GM19395 (cell line): ENCODE measurements around the gene ISG20.
"Not testable (repeated sequence)": the region's sequence is repeated elsewhere in the genome, so short reads cannot be mapped to it uniquely, and the experiment has no call there.

Experiments
- ATAC-seq: cut with Tn5 transposase; IDR thresholded peaks from one replicate; pipeline ENCODE4 v1.9.1; 2021; ENCODE audit warnings: mild to moderate bottlenecking, moderate library complexity; ENCODE audit not compliant: unreplicated experiment

The ISG20 gene

DNA sequence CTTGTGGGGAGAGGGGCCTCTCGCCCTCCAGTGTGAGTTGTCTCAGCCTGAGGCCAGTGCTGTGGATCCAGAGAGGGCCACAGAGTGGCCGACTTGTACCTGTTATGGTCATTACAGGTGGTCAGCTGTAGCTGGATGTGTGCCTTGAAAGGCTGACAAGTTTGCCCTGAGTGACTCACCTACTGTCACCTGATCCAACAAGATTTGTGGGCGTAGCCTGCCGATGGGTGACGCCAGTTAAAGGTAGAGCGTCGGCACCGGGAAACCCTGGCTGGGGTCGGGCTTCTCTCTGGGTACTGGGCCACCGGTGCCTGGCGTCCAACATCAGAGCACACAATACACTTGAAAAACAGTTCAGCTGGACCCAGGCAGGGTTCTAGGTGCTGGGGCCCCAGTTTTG lies 2.8 kb upstream of the ISG20 start:
- no peak for ATAC-seq

DNA sequence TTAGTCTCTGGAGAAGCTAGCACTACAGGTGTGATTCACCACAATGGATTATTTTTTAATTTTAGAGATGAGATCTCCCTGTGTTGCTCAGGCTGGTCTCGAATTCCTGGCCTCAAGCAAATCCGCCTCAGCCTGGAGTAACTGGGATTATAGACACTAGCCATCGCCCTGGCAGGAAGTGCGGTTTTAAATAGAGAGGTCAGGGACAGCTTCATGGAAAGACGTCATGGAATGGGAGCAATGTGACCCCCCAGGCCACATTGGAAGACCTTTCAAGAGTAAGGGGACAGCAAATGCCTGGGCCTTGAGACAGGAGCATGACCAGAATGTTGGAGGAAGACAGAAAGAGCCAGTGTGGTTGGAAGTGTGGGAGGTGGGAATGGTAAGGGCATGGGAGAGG lies 2.2 kb upstream of the ISG20 start:
- no peak for ATAC-seq

DNA sequence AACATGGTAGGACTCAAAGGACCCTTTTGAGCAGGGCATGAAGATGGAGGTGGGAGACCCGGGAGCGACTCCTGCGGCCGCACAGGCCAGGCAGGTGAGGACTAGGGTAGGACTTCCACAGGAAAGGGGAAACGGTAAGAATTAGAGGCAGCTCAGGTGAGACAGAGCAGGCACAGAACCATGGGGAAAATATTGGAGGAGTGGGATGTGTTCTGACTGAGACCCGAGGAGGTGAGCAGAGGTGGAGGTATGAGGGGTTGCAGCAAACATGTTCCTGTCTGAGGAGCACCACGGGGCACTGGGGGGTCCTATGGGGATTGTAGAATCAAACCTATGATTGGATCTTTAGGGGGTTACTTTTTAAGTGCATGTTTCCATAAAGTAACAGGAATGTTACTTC lies 1.4 kb upstream of the ISG20 start:
- ATAC-seq, result no peak

DNA sequence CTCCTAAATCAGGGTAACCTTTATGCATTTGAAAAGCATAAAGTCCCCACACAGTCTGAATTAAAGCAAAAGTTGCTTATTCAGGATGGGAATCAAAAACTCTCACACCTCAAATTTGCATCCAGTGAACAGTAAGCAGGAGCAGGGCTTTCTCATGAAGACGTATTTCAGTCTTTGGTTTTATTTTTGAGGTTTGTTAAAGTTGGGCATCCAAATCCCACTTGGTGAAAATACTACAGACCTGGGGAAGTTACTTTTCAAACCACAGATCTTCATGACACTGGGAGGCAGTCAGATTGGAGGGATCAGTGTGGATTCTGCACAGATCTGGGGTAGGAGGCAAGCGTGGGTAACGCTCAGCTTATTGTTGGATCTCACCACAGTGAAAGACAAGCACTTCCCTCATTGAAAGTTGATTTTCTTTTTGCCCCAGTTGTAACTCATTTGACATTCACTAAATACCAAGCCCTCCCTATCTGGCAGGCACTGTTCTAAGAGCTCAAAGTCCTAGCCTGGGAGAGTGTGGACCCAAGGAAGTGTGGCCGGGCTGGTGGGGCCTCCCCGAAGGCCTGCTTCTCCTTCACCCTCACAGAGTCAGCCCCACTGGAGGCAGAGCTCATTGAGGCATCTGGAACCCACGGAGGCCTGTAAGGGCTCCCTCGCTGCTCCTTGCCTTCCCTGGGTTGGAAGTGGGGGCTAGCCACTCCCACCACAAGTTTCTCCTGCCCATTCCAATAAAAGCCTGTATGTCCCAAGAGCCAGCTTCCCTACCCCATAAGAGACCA lies 783 bp upstream of the ISG20 start:
- ATAC-seq, result no peak

DNA sequence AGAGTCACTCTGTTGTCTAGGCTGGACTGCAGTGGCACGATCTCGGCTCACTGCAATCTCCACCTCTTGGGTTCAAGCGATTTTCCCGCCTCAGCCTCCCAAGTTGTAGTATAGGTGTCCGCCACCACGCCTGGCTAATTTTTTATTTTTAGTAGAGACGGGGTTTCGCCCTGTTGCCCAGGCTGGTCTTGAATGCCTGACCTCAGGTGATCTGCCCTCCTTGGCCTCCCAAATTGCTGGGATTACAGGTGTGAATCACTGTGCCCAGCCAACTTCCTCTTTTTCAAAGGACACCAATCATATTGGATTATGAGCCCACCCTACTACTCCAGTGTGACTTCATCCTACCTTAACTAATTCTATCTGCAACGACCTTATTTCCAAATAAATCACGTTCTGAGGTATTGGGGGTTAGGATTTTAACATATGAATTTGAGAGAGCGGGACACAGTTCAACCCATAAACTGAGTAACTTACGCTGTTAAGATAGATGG lies 3.2 kb downstream of the ISG20 start:
- ATAC-seq, result no peak

DNA sequence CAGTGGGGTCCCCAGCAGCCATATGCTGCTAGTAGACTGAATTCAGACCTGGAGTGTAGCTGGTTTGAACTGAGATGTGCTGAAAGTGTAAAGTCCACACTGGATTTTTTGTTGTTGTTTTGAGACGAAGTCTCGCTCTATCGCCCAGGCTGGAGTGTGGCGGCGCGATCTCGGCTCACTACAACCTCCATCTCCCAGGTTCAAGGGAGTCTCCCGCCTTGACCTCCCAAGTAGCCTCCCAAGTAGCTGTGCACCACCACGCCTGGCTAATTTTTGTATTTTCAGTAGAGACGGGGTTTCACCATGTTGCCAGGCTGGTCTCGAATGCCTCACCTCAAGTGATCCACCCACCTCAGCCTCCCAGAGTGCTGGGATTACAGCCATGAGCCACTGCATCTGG lies 3.7 kb downstream of the ISG20 start:
- not testable (repeated sequence) for ATAC-seq

DNA sequence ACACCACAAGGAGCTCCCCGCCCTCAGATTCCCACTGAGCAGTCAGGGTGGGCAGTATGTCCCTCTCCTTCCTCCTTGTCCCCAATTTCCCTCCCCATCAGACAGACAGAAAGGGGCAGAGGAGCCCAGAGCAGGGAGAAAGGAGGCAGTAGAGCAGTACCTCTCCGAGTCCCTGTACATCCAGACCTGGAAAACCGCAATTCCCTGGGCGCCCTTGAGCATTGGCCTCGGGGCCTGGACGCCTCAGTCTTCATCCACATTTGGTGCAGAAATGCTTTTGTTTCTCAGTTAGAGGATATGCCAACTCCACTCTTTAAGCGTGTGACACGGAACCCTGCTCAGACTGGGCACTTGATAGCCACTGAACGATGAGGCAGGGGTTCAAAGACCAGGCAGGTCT lies 5.9 kb downstream of the ISG20 start:
- ATAC-seq, result no peak

DNA sequence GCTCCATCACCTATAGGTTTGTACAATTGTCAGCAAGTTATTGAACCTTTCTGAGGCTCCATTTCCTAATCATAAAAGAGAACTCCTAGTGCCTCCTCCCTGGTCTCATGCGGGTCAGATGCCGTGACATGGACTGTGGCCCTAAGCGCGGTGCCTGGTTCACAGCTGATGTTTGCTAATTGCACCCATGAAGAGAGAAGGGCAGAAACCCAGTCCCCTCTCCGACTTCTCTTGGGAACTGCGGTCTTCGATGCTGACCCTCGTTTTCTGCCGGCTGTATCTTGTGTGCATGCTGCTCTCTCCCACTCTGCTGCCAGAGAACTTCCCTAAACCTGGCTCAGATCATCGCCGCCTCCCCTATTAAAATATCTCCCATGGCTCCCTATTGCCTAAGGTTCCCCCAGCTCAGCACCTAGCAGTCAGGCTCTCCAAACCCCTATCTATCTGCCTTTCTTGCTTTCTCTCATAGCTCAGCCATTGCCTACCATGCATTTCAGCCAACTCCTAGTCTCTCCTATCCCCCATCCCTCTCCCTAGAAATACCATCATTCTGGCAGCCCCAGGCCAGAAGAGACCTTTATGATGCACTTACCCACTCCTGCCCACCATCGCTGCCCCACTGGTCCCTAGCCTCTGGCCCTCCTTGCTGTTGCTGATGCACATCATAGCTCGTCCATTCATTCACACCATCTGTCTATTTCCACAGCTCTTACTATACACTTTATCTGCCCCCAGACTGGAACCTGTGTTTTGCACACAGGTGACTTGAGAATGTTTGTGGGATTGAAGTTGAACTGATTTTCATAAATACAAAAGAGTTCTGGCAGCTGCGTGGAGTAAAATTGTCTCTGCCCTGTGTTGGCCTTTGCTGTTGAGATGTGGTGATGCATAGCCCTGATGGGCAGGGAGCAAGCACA lies 6.6 kb downstream of the ISG20 start:
- ATAC-seq, result no peak

DNA sequence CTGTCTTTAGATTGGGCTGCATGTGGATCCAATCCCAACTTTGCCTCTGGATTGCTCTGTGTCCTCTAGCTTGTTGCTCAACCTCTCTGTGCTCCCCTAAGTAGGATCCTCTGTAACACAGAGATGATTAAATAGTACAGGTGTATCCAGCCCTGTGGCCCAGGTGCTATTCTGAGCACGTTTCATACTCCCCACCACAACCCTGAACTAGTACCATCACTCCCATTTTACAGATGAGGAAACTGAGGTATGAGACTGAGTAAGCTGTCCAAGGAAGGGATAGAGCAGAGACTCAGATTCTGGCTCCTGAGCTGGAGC lies 7.2 kb downstream of the ISG20 start:
- ATAC-seq, result no peak

DNA sequence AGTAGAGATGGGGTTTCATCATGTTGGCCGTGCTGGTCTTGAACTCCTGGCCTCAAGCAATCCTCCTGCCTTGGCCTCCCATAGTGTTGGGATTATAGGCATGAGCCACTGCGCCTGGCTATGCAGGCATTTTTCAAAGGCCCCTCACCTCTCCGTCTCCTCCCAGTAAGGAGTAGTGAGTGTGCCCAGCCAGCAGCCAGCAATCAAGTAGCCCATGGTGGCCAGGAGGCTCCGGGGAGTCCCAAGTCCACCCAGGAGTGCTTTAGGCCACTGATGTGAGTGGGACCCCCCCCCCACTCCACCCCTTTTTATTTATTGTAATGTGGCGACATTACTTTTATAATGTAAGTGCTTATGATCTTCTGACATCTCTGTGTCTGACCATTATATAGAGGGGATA lies 8.1 kb downstream of the ISG20 start:
- no peak for ATAC-seq

DNA sequence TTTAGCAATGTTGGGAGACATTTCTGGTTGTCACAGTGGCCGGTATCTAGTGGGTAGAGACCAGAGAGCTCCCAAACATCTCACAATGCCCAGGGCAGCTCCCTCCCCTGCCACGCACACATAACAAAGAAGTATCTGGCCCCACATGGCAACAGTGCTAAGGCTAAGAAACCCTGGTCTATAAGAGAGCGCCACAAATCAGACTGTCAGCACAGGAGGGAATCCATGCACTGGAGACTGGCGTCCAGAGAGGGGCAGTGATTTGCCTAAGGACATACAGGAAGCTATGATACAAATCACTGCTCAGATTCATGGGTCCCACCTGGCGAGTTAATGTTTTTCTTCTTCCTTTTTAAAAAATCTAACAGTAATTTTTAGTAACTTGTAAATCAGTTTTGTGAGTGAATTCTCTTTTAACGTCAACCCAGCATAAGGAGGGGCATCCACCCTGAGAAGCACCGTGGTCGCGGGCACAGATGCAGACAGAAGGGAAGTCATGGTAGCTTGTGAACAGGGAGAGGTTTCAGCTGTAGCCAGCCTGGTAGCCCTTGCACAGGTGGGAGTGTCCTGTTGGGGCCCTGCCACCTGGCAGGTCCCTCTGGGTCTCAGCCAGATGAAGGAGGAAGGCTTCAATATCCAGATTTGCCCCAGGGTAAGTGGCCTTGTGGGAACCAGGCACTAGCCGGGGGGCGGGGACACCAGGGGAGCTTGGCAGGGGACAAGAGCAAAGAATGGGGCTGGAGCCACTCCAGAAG lies 8.7 kb downstream of the ISG20 start:
- no peak for ATAC-seq

DNA sequence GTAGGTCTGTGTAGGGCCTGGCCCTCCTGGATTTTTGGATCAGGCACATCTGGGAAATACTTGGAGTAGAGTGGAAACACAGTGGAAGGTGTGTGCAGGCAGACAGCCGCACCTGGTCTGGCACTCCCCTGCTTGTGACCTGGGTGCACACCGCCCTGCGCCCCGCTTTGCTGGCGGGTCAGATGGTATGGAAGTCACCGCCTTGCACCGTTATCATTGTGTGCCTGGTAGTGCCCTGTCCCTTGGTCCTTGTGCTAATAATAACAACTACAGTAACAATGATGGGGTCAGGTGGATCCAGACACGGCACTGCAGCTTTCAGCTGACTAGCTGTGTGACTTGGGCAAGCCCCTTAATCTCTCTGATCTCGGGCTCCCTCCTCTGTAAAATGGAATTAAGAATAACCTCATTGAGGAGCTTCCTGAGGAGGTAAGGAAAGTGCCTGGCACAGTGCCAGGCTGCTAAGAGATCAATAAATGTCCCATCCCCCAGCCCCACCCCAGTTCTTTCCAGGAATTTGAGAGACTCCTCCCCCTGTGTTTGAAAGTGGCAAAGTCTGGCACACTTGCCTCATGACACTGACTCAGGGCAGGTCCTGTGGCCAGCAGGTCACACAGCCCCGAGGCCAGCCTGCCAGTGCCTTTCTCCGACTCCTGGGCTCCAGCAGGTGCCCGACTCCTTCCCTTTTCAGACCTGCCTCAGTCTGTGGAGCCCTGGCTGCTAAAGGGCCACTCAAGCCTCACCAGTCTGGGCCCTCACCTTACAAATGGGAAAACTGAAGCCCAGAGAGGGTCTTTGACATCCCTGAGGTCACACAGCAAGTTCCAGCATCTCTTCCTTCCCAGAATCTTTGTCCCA lies 9.8 kb downstream of the ISG20 start:
- ATAC-seq, result no peak

DNA sequence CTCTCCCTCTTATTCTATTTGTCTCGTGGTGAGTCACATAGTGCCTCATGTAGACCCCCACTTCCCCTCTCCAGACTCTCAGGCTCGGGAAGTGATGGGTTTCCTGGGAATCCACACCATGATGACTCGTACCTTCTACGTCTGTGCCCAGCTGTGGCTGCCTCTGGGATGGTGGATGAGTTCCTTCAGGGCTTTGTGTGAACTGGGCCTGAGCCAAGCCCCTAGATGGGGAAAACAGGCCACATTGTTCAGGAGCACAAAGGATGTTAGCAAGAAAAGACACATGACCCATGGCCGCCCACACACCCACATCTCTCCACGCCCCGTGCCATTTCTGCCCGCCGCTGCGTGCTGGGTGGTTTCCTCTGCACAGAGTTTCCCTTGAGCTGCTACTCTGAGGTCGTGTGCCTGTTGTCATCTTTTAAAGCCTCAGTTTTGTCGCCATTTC lies 10.5 kb downstream of the ISG20 start:
- no peak for ATAC-seq

DNA sequence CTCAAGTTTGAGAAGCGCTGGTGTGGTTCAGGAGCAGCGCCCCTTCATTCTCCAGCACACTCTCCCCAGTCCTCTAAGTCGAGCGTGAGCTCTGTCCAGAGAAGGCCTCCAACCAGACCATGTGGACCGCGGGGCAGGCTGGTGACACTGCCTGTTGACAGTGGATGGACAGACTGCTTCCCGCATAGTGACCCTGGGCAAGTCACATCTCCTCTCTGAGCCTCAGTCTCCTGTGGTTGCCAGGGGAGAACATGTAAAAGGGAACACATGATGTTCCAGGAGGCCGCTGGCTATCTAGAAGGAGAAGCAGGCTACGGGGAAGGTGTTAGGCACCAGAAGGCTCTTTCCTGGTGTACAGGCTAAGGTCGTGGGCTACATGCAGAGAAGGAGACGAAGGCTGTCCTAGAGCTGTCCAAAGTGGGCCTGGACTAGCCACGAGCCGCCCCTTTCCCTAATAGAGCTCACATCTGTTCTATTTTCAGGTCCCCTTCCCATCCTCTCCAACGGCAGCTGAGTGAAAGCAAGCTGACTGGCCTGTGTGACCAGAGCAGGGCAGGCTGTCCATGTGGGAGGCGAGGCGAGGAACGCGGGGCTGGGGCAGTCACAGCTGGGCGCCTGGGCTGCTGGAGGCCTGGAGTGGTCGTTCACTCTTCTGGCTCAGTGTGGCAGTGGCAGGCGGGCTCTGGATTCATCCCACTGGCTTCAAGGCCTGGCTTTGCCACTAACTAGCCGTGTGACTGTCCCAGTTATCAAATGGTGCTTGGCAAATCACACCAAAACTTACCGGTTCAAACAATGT lies 11.1 kb downstream of the ISG20 start:
- ATAC-seq, result no peak

DNA sequence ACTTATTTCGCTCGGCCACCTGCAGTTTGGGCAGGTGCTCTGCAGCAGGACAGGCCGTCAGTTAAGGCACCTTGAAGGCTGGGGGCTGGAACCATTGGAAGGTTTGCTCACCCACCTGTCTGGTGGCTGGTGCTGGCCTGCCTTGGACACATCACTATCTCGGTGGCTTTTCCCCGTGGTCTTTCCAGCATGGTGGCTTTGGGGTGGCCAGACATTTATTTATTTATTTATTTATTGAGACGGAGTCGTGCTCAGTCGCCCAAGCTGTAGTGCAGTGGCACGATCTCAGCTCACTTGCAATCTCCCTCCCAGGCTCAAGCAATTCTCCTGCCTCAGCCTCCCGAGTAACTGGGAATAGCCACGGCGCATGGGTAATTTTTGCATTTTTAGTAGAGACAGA lies 11.7 kb downstream of the ISG20 start:
- no peak for ATAC-seq

DNA sequence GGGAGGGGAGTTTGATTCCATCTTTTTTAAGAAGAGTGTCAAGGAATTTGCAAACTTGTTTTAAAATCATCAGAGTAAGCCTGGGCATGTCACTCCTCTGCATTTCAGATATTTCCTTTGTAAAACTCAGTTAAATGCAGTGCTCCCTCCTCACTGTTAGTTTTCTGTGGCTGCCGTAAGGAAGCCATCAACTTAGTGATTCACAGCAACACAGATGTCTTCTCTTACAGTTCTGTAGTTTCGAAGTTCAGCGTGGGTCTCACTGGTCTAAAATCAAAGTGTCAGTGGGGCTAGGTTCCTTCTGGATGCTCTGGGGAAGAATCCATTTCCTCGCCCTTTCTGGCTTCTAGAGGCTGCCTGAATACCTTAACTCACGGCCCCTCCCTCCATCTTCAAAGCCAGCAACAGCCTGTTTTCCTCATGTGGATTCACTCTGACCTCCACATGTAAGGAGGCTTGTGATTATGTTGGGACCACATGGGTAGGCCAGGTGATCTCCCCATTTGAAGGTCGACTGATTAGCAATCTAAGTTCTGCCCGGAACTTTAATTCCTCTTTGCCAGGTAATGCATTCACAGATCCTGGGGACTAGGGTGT lies 12.4 kb downstream of the ISG20 start:
- ATAC-seq, result no peak

DNA sequence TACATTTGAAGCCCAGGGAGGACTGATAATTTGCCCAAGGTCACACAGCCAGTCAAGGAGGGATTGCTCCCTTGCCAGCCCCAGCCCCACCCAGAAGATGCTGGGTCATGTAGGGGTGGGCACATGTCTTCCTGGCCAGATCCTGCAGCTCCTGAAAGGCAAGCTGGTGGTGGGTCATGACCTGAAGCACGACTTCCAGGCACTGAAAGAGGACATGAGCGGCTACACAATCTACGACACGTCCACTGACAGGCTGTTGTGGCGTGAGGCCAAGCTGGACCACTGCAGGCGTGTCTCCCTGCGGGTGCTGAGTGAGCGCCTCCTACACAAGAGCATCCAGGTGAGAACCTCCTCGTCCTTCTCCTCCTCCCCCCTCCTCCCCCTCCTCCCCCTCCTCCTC lies 13.2 kb downstream of the ISG20 start:
- no peak for ATAC-seq

DNA sequence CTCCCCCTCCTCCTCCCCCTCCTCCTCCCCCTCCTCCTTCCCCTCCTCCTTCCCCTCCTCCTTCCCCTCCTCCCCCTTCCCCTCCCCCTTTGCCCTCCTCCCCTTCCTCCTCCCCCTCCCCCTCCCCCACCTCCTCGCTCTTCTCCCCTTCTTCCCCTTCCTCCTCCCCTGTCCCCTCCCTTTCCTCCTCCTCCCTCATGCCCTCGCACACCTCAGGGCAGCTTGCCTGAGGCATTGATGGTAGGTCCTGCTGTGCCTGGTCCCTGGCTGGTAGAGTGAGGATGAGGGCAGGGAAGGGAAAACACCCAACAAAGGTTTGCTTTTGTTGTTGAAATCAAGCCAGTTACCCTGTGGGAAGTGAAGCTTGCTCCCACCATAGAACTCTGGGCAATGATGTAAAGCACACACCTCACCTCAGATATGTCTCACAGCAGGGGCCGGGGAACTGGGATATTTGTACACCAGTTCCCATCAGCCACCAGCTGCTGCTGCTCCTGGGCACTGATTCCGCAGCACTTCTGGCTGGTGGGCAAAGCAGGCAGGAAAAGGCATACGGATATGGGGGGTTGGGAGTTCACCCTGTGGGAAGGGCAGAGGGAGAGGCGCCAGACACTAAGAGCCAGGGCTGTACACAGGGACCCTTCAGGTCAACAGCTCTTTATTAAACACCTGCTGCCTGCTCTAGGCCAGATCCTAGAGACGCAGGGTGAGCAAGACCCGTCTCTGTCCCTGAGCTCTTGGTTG lies 13.8 kb downstream of the ISG20 start:
- no peak for ATAC-seq
